ENCODE data around the gene KRTAP10-4.
"Not testable (repeated sequence)": the region's sequence is repeated elsewhere in the genome, so short reads cannot be mapped to it uniquely, and the experiment has no call there.

Gene KRTAP10-4

DNA sequence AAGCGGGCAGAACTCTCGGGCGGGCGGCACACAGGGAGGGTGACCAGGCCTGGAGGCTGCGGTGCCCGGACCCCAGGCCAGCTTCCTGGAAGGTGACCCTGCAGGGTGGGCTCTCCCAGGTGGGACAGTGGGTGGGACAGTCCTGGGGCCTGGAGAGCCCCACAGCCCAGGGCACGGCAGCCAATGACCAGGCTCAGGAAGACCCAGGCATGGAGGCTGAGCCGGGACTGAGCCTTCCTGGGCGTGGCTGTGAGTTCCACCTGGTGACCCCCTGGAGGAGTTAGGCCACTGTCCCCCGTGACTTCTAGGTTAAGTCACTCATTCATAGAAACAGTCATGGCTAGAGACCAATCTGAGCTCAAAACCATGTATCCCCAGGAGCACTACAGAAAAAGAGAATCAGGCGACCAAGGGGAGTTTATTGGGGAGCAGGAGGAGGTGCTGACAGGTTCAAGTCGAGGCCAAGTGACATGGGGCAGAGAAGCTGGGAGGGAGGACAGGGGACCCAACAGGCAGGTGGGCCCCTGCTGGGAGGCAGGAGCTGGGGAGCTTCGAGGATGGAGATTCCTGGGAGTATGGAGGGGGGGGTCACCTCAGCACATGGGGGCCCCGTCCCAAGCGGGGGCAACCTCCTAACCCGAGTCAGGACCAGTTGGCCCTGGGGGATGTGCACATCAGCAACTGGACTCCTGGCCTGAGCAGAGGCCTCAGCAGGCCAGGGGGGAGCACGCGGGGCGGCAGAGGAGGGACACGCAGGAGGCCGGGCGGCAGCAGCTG, 5.7 kb downstream of the KRTAP10-4 start:
- no peak for DNase-seq (ENCODE audit: low read depth in 2 of 2)

GRCh38 chr21:44579833-44580144, 6.3 kb downstream of the KRTAP10-4 start:
- DNase-seq (ENCODE audit: low read depth in 2 of 2) = no peak

- DNase-seq (ENCODE audit: low read depth in 2 of 2) = not testable (repeated sequence)
These were observed 6.8 kb downstream of the KRTAP10-4 start, which contains the start of gene KRTAP10-5 for GRCh38 chr21:44580231-44580821. Gene KRTAP10-5, minus strand, starts transcription at chr21:44580604. Its CDS starts 26 bp downstream, at chr21:44580578.

DNA sequence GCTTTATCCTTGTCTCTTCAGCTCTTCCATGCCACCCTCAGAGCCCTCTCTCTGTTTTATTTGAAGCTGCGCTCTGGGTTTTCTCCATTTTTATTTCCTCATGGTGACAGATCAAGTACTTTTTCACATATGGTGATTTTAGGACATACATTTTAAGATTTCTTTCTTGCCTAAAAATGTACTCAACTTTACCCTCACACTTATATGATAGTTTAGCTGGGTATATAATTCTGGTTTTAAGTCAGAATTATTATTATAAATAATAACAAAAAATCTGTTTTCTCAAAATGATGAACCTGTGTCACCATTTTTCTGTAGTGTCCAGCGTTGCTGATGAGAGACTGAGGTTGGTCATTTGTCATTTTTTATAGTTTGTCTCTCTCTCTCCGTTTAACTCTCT, 7.6 kb downstream of the KRTAP10-4 start:
- DNase-seq (ENCODE audit: low read depth in 2 of 2) = no peak

DNA sequence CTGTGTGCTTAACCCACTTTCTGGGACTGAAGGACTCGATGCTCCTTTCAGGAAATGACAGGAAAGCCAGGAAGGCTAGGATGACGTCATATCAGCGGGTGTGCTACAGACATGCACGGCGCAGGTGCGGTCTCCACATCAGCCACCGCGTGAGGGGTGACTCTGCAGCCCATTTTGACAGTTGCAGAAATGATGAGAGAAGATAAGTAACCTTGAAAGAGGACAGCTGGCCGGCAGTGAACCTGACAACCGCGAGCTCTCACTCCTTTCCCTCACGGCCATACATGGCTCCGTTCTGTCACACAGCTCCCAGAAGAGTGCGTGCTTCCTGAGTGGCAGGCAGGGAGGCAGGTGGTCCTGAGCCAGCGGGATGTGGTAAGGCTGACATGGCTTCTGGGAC, 8.5 kb downstream of the KRTAP10-4 start:
- no peak for DNase-seq (ENCODE audit: low read depth in 2 of 2)

DNA sequence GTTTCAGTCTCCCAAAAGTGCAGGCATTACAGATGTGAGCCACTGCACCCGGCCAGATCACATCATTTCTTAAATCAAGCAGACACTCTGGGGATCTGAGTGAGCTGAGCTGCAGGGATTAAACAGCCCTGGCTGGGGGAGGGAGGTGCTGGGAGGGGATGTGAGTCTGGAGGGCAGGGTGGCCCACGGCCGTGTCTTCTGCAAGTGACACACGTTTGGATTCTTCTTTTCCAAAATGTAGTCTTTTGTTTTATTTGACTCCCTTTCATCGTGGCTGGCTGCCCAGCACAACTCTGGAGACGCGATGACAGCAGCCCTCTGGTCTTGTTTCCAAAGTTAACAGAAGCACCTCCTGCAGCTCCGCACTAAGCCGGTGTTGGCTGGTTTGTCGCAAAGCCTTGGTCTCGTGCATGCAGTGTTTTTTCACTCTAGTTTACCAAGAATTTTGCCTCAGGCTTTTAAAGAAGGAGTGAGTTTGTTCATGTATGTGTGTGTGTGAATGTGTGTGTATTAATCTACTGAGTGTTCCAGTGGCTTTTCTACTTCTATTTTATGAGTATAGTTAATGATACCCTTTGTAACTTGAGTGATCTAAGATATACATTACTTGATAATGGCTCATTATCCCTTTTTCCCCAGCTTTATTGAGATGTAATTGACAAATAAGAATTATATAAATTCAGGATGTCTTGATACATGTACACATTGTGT, 9.7 kb downstream of the KRTAP10-4 start:
- DNase-seq (ENCODE audit: low read depth in 2 of 2) = no peak

- DNase-seq (ENCODE audit: low read depth in 2 of 2) = no peak
These were observed 10.2 kb downstream of the KRTAP10-4 start for GRCh38 chr21:44583800-44584147.

GRCh38 chr21:44585892-44586291, 12.4 kb downstream of the KRTAP10-4 start:
- DNase-seq (ENCODE audit: low read depth in 2 of 2) = no peak

- no peak for DNase-seq (ENCODE audit: low read depth in 2 of 2)
These were observed 15.6 kb downstream of the KRTAP10-4 start for GRCh38 chr21:44589094-44589493.

DNA sequence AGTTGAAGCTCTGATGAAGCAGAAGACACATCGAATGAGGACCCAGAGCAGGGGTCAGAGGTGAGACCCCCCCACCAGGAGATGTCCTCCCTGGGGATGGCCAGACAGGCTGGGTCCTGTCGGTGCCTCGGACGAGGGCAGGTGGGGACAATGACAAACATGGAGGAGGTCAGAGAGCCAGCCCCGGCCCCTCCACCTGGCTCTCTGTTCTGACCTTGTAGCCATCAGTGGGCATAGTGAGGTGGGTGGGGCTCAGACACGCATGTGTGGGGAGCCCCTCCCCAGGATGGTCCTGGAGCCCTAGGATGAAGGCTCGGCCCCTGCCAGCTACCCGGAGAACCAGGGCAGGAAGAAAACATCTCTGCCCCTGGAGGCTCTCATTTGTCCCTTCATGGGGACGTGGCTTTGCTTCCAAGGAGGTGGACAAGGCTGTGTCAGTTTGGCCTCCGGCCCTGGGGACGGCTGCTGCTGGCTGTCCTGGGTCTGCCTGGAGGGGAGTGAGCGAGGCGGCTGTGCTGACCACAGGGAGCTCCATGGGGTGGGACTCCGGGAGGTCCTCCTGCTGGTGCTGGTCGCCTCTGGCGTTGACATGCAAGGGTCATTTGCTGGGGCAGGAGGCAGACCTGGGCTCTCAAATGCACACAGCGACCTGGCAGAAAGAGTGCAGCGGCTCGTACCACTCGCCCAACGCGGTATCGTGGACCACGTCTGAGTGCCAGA, 16.2 kb downstream of the KRTAP10-4 start:
- DNase-seq (ENCODE audit: low read depth in 2 of 2) = no peak

GRCh38 chr21:44590311-44590721, 16.8 kb downstream of the KRTAP10-4 start:
- no peak for DNase-seq (ENCODE audit: low read depth in 2 of 2)

DNA sequence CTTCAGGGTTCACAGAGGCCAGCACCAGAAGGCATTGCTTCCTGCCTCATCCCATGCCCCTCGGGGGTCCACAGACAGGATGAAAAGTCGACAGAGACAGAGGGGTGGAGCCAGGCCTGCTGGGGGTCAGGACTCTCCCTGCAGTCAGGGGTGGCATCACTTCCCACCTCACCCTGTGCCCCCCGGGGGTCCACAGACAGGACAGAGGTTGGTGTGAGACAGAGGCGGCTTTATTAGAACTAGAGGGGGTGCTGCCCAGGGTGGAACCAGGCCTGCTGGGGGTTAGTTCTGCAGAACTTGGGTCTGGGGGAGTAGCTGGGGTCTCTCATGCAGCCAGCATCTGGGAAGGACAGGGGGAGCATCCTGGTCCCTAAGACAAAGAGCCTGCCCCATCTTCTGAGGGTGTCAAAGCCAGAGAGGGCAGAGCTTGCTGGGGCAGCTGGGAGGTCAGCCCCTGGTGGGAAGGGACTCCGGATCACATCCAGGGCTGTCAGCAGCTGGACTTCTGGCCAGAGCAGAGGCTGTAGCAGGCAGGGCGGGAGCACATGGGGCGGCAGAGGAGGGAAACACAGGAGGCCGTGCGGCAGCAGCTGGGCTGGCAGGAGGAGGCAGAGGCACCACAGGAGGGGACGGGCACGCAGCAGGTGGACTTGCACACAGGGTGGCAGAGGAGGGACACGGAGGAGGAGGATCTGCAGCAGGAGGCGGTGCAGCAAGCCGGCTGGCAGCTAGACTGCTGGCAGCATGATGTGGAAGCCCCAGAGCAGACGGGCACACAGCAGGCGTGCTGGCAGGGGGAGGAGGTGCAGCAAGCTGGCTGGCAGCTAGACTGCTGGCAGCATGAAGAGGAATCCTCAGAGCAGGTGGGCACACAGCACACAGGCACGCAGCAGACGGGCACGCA, 17.6 kb downstream of the KRTAP10-4 start:
- DNase-seq (ENCODE audit: low read depth in 2 of 2) = not testable (repeated sequence)

DNA sequence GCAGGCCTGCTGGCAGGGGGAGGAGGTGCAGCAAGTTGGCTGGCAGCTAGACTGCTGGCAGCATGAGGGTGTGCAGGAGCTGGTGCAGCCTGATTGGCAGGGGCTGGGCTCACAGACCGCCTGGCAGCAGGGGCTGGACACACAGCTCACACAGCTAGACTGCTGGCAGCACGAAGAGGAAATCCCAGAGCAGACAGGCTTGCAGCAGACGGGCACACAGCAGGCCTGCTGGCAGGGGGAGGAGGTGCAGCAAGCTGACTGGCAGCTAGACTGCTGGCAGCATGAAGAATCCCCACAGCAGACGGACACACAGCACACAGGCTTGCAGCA, 18.2 kb downstream of the KRTAP10-4 start:
- not testable (repeated sequence) for DNase-seq (ENCODE audit: low read depth in 2 of 2)

DNA sequence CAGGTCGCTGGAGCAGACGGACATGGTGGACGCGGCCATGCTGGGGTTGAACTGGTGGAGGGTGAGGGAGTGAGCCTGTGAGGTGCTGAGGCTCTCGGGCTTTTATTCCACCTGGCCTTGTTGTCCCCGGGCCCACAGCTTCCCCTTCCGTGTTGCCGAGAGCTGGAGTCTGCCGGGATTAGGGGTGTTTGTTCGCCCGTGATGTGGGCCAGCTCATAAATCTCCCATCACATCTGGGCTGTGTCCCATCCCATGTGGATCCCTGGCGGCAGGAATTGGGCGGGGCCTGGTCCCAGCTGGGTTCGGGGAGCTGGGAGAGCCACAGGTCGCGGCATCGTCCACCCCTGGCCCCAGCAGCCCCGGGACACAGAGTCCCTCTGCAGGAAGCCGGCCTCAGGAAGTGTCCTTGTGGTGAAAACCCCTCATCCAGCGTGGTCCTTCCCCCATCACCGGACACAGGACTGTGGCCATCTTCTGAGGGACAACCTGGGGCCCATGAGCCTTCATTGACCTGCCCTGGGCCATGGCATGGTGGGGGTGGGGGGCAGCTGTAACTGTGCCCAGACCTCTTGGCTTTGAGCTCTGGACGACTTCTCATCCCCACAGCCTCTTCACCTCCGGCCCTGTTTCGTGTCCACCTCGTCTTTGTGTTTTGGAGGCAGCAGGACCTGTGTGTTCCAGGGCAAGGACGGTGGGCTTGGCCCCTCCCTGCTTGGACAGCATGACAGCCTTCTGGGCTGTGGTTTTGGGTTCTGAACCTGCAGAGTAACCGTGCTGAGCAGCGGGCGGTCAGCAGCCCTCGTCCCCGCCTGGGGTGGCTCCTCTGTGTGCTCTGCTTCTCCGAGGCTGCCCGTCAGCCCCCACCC, 19.1 kb downstream of the KRTAP10-4 start, which contains the start of gene KRTAP10-6:
Gene KRTAP10-6 (minus strand): TSS at position 60 of the 866 bp plus-strand sequence. CDS start 21 bp downstream, at position 39.
- no peak for DNase-seq (ENCODE audit: low read depth in 2 of 2)

- DNase-seq (ENCODE audit: low read depth in 2 of 2) = no peak
These were observed 20.3 kb downstream of the KRTAP10-4 start for GRCh38 chr21:44593598-44594405.

DNA sequence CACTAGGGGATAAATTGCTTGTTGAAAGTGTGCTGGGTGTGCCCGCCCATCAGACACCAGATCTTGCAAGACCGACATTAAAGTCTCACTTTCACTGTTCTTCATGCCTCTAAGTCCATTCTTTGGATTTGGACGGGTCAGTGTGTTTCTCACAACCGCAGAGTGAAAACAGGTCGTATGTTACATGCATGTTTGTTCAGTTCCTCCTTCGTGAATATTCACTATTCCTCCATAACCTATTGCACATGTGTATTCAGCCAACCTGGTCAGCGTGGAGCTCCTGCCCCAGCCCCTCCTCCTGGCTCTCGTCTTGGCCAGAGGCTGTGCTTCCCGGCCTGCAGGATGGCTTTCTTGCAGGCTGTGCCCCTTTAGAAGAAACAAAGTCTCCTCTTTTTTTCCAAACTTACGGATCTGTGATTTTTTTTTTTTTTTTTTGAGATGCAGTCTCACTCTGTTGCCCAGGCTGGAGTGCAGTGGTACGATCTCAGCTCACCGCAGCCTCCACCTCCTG, 20.9 kb downstream of the KRTAP10-4 start:
- DNase-seq (ENCODE audit: low read depth in 2 of 2) = no peak

- no peak for DNase-seq (ENCODE audit: low read depth in 2 of 2)
These were observed 22.0 kb downstream of the KRTAP10-4 start for GRCh38 chr21:44595524-44595923.

DNA sequence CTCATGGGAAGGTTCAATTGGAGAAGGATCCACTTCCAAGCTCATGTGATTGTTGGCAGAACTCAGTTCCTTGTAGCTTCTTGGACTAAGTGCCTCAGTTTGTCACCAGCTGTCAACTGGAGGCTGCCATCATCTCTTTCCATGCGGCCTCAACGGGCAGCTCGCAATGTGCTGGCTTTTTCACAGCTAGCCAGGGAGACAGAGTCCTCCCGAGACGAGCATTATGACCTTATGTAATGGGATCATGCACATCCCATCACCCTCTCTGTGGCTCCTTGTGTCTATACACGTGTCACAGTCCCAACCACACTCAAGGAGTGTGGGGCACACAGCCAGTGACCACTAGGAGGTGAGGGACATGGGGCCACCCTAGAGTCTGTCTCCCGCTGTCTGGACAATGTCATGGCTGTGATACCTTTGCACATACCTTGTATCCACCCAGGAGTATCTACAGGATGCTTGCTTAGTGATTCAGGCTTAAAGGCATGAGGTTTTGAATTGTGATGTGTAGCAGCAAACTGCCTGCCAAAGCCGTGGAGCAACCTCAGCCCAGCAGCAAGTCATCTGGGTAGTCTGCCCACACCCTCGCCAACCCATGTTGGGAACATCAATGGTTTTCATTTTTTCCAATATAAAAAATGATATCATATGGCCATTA, 22.7 kb downstream of the KRTAP10-4 start:
- no peak for DNase-seq (ENCODE audit: low read depth in 2 of 2)

- no peak for DNase-seq (ENCODE audit: low read depth in 2 of 2)
These were observed 24.5 kb downstream of the KRTAP10-4 start for GRCh38 chr21:44598061-44598460.

Measured in activated CD4-positive, alpha-beta T cell treated with anti-CD3 and anti-CD28 coated beads for 24 hours (primary cell).